GM21717 (cell line): ENCODE results near the gene TMEM108.

ENCODE experiments used
- ATAC-seq: cut with Tn5 transposase; IDR thresholded peaks from one replicate; pipeline ENCODE4 v1.9.1; 2021; ENCODE audit warnings: mild to moderate bottlenecking, moderate library complexity; ENCODE audit not compliant: unreplicated experiment

TMEM108 gene

DNA sequence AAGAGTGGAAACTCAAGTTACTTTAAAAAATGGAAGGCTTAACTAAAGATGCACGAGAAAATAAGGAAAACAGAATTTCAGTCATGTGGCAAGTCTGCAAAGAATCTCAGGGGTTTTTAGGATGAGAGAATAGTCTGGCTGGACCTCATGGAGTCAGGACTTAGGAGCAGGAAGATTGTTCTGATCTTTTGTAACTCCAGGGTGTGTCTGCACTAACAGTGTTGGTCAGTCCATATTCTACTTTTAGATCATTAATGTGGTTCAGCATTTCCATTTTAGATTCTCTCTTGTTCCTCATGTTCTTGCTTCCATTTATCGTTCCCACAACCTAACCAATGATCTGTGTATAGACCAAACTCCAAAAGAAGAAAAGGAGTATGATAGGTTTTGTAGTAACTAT lies 15.3 kb downstream of the TMEM108 start:
- ATAC-seq = no peak

GRCh38 chr3:133054586-133054985 lies 16.4 kb downstream of the TMEM108 start:
- ATAC-seq = no peak

GRCh38 chr3:133055339-133055738 lies 17.1 kb downstream of the TMEM108 start:
- no peak for ATAC-seq

- ATAC-seq = no peak
Measured at GRCh38 chr3:133058243-133058642, 20.1 kb downstream of the TMEM108 start.

- no peak for ATAC-seq
Measured at GRCh38 chr3:133058831-133059230, 20.6 kb downstream of the TMEM108 start.

DNA sequence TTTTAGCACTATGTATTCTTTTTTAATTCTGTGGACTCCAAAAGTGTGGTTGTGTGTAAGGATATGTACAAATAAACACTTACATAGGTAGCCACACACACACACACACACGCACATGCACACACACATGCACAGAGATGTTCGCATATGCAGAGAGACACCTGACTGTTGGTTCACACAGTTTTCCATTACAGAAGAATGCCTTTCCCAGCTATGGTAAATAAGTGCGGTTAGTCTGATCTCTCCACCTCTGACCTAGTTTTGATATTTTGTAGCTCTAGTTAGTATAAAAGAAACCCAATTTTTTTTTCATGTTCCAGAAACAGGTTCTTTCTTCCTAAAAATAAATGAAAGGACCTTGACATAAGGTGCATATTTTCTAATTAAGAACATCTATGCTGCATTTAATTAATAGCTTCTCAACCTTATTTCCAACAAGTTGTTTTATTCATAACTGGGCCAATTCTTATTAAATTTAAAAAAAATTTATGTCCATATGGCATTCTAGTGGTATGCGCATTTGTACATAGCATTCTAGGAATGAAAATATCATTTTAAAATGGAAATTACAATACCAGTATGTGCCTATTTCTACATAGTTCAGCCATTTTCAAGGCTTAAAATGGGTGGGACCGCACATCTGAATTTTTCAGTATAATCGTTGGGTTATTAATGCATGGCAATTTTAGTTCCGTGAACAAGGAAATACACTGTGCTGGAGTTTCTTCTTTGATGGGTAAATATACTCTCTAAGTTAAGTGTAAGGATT lies 27.2 kb downstream of the TMEM108 start:
- no peak for ATAC-seq

DNA sequence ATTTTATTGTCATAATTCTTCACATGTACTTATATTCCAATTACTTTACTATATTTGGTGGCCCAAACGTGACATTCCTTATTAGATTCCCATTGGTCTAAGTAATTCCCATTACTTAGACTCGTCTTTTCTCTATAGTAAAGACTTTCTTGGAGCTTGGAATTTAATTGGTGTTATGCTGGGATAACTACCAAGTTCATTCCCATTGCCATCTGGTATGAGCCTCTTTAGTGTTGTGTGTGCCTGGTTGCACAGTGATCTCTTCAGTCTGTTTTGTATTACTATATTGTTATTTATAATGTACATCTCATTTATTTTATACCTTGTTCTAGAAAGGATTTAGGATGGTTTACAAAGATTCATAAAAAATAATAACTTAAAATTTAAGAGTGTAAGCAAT lies 27.8 kb downstream of the TMEM108 start:
- ATAC-seq = no peak

DNA sequence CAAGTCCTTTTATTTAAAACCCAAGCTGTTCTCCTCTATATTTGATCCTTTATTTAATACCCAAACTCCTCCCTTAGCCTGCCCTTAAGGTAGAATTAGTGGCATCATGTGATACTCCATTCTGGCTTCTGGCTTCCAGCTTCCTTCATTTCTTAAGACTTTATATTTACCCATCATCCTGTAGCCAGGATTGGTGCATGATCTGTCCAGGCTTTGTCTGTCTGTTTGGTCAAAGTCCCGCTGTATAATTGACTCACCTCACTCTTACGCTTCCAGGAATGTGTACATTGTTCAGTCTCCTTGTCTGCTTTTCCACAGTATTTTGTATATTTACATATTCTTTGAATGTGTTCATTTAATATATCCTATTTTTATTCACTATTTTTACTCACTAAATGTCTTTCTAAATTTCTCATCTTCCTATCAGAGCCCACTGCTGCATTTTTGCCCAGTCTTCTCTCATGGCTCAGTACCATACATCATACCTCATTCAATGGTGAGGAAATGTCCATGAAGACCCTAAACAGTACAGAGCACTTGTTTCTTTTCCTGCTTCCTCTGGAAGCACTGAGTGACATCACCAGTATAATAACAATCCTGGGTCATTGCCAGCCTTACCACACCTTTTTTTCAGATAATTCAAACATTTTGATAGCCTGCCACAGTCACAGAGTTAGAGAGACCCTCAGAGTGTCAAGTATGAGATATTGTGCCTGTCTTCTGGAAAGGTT lies 31.5 kb downstream of the TMEM108 start:
- no peak for ATAC-seq

DNA sequence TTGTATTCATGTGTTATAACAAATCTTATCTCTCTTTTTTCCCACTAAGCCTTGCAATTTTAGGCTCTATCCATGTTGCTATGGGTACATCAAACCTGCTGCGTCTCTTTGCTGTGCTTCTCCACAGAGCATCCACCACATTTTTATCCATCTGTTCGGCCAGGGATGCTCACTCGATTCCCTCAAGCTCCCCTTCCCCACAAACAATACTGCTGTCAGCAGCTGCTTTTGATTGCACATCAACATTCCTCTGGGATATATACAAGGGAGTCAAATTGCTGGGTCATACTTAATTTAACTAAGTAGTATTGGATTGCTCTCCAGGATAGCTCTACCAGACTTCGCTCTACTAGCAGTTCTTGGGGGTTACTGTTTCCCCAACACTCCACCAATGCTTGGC lies 36.8 kb downstream of the TMEM108 start:
- ATAC-seq = no peak

DNA sequence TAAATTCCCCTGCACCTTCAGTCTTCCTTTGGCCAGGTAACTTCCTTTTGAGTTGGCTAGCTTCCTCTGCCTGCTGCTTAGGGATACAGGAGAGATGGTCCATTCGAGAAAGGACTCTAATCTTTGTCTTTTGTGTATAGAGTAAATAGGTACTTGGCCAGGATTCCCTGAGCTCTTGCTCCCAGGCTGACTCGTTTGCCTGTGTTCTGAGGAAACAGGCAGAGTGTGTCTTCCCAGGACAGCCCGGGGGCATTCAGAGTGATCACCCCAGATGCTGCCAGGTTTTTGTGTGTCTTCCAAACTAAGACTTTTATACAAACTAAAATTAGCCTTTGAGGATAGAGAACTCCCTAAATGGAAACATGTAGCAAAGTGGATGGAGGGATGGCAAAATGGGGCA lies 39.5 kb downstream of the TMEM108 start:
- no peak for ATAC-seq

DNA sequence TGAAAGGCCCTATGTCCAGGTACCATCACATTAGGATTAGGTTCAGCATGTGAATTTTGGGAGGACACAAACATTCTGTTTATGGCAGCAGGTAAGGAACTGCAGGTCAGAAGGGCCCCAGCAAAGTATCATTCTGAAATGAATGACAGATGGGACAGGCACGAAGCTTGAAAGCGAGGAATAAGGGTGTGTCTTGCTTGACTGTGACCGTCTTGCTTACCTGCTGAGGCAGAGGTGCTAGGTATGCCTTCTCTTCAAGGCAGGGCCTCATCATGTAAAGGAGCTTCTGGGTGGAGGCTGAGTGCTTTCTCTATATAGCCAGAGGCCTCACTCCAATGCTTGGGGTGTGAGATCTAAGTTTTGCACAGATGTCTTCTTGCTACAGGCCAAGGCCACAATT lies 41.4 kb downstream of the TMEM108 start:
- ATAC-seq = no peak

- ATAC-seq = no peak
Measured at GRCh38 chr3:133081016-133081415, 42.8 kb downstream of the TMEM108 start.

DNA sequence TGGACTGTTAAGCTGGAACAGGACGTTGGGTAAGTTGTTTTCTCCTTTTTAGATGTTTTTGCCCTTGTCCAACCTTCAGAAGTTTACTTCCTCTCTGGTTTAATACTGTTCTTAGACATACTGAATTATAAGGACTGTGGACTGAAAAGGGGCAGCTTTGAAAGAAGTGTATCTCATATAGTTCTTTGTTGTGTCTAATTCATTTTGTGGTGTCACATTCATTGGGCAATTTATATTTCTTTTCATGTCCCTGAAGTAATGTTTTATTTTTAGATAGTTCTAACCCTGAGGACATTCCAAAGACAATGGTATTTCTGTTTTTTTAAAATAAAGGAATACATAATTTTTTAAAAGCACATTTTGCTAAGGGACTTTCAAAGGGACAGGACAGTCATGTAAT lies 45.2 kb downstream of the TMEM108 start:
- no peak for ATAC-seq

DNA sequence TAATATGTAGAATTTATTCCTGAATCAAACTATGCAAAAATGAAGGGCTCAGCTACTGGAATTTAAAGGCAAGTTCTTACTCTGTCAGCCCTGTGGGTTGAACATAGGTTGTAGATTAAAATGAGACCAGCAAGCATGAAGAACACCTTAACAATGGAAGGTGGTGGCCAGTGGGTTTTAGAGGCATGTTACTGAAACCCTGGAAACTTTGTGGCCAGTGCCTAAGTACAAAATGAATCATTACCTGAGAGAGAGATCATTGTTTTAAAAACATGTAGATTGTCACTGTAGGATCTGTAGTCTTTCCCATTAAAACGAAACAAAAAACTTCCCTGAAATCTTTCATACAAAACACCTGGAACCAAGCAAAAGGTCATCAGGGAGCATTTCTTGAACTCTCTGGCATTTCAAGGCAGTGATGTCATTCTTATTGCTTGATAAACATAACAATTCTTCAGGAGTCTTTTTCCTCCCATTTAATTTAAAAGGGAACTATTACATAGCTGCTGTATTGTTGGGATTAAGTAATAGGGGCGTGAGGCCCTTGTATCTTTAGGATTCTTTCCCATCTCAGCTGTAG lies 51.8 kb downstream of the TMEM108 start:
- no peak for ATAC-seq

DNA sequence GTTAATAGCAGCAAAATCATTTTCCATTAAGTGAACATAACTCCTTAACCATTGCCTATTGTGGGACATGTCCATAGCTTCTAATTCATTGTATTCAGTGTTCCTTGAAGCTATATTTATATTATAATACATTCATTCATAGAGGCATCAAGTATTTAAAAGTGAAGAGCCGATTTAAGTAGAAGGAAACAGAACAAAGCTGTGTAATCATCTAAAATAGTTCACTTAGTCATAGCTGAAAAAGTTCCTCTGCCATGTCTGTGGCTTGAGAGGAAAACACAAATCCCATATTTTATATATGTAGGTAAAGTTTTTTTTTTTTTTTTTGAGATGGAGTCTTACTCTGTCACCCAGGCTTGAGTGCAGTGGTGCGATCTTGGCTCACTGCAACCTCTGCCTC lies 54.5 kb downstream of the TMEM108 start:
- no peak for ATAC-seq

GRCh38 chr3:133093366-133093765 lies 55.2 kb downstream of the TMEM108 start:
- ATAC-seq = no peak

DNA sequence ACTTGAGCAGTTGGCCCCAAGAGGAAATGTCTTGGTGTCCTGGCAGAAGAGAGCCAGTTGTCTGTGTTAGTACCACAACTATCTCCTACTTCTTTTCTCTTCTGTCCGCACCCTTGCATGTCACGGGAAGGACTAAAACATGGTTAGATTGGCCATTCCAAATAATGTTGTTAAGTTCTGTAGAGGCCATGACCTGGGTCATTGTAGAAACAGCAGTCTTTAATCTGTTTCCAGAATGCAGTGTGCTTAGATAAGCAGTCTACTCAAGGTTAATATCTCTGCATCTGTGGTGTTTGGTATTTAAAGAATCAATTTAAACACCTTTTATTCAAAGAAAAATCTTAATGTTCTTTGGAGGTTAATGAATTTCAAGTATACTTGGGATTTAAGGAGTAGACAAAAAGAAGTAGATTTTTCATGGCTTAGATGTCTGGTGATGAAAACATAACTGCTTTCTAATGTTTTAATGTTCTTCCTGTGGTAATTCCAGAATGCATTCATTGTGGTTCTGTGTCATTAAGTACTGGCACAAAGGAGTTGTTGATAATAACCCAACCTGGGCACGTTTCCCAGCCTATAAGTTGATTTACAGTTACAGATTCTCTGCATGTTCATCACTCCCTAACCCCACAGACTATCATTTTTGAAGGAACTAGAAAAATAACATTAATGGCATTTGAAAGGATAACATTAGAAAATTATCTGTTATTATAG lies 58.9 kb downstream of the TMEM108 start:
- no peak for ATAC-seq

DNA sequence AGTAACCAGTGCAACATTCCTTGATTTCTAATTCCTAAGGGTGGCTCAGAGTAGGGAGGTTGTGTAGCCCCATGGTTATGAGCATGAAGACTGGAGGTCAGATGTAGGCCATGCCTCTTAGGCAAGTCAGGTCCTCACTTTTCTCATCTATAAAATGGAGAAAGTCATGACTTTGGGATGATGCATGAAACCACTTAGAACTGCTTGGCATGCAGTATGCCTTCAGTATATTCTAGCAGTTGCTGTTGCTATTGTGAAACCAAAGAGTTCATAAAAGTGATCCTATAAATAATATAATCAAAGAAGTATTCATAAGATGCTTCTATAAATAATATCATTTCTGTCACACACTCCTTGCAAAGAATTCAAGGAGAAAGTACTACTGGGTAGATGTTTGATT lies 65.5 kb downstream of the TMEM108 start:
- no peak for ATAC-seq

DNA sequence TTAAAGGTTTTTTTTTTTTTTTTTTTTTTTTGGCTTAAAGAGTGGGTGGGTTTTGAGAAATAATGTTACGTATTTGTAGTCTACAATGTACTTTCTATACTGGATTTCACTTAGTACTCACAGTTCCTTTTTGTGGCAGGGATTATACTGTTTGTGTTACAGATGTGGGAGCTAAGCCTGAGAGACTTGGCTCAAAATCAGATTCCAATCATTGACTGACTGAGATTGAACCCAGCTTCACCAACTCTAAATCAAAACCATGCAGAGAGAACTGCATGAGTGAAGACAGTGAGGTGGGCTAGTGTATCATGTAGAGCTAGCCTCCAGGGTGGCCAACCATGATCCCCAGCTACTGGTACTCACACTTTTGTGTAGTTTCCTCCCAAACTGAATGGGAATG lies 68.0 kb downstream of the TMEM108 start:
- no peak for ATAC-seq

GRCh38 chr3:133112666-133113065 lies 74.5 kb downstream of the TMEM108 start:
- ATAC-seq = no peak

DNA sequence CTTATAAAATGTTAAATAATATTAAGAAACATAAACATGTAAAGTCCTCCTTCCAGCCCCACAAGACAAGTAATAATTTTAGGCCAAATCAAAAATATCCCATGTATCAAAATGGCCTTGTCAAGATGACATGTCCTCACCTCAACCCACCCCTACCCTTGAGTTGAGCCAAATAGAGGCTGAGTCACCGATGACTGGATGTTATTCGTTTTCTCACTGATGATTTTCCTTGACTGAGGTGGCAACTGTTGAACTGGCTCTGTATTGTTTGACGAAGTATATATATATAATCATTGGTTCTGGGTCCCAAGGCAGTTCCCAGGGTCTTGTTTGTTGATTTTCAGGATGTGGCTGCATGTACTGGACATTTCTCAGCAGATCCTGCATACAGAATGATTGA lies 75.3 kb downstream of the TMEM108 start:
- no peak for ATAC-seq
